ENCODE results near the gene GTF2F1. TPM values are rescaled to one million over a fixed set of nuclear protein-coding genes. Genes with fewer than 3 reads are reported as not detected.

Gene GTF2F1
- total RNA-seq, 1 donor from 2014 or later = 62.0 TPM

DNA sequence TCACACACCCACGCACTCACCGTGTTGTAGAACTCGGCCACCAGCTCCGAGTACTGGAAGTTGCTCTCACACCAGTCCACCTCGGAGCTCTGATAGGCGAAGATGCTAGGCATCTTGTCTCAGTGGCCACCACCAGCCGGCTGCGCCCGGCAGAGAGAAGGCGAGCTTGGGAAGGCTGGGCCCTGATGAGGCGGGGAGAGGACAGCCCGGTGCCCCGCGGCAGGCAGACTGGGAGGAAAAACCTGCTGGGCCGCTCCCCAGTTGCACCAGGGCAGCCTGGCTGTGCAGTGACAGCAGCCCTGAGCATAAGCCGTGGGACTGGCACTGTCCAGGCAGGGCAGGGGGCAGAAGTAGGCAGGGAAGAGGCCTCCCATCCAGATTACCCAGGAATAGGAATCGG is 59.5 kb downstream of the GTF2F1 start, which contains the start of gene ACER1:
TSS of gene ACER1 (minus strand) at position 174 of the 400 bp plus-strand sequence. CDS start at position 113, 61 bp downstream.
- no peaks in the 10 kb centered on the region for H3K27me3 Mint-ChIP-seq (ENCODE audit: unreplicated experiment)
- H3K27ac Mint-ChIP-seq (ENCODE audit: unreplicated experiment) = no peak within 1 kb of the TSS
- no peak for DNase-seq (ENCODE audit: extremely low spot score, unreplicated experiment)
- H3K36me3 Mint-ChIP-seq (ENCODE audit: unreplicated experiment) = no peaks in the 10 kb centered on the region
- no peaks in the 10 kb centered on the region for H3K9me3 Mint-ChIP-seq (ENCODE audit: unreplicated experiment)
- no peaks in the 10 kb centered on the region for H3K4me1 Mint-ChIP-seq (ENCODE audit: unreplicated experiment)
- TF ChIP-seq, protein P1, sequence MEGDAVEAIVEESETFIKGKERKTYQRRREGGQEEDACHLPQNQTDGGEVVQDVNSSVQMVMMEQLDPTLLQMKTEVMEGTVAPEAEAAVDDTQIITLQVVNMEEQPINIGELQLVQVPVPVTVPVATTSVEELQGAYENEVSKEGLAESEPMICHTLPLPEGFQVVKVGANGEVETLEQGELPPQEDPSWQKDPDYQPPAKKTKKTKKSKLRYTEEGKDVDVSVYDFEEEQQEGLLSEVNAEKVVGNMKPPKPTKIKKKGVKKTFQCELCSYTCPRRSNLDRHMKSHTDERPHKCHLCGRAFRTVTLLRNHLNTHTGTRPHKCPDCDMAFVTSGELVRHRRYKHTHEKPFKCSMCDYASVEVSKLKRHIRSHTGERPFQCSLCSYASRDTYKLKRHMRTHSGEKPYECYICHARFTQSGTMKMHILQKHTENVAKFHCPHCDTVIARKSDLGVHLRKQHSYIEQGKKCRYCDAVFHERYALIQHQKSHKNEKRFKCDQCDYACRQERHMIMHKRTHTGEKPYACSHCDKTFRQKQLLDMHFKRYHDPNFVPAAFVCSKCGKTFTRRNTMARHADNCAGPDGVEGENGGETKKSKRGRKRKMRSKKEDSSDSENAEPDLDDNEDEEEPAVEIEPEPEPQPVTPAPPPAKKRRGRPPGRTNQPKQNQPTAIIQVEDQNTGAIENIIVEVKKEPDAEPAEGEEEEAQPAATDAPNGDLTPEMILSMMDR (IDR thresholded peaks at IDR 0.05) = no peak
- H3K4me3 Mint-ChIP-seq (ENCODE audit: unreplicated experiment) = no peak within 1 kb of the TSS

Small RNA genes lying within 50 kb of the gene (microRNA-seq; reads per million reads assigned to microRNA genes)
- 33.4 reads per million, percentile 39 among the genes with 10 or more reads in this experiment for gene MIR3940 (ENCODE audit: unreplicated experiment)
- gene MIR6790 (ENCODE audit: unreplicated experiment) = not detected
- not detected for gene MIR6885 (ENCODE audit: unreplicated experiment)

Other genes with a start within 250 kb of the GTF2F1 start
- 65.8 and 68.8 TPM in 2 replicates for gene MLLT1, start 113.2 kb downstream of the GTF2F1 start, total RNA-seq
- gene ACER1, start 59.6 kb downstream of the GTF2F1 start, total RNA-seq = not detected in 2 replicates
- gene CLPP, start 31.6 kb downstream of the GTF2F1 start, total RNA-seq = 77.6 and 79.6 TPM in 2 replicates
- gene ALKBH7, start 20.4 kb downstream of the GTF2F1 start, total RNA-seq = 63.0 TPM in 2 replicates
- 3.2 and 3.5 TPM in 2 replicates for gene PSPN, start 17.2 kb downstream of the GTF2F1 start, total RNA-seq
- 240 and 241 TPM in 2 replicates for gene KHSRP, start 31.6 kb upstream of the GTF2F1 start, total RNA-seq
- gene SLC25A41, start 40.6 kb upstream of the GTF2F1 start, total RNA-seq = 0.27 TPM in 1 of 2 replicates, not detected in the other
- gene SLC25A23, start 66.6 kb upstream of the GTF2F1 start, total RNA-seq = 50.8 and 51.6 TPM in 2 replicates
- not detected in 2 replicates for gene CRB3, start 71.1 kb upstream of the GTF2F1 start, total RNA-seq
- gene DENND1C, start 88.6 kb upstream of the GTF2F1 start, total RNA-seq = not detected in 2 replicates
- gene TUBB4A, start 109.1 kb upstream of the GTF2F1 start, total RNA-seq = not detected in 2 replicates
- 1.4 and 1.5 TPM in 2 replicates for gene TNFSF9, start 137.9 kb upstream of the GTF2F1 start, total RNA-seq
- 0.42 and 0.54 TPM in 2 replicates for gene CD70, start 198.0 kb upstream of the GTF2F1 start, total RNA-seq

All from osteocyte (in vitro differentiated cells).